DOHH2 (cell line): ENCODE results near the gene FAM174B.
"Not testable (repeated sequence)": the region's sequence is repeated elsewhere in the genome, so short reads cannot be mapped to it uniquely, and the experiment has no call there.

ENCODE experiments used
- H3F3A ChIP-seq: fragments of 200-600 bp; sonication (generic), shearing (Covaris generic); 2 replicates; pipeline ENCODE4 v1.6.0; 2016; ENCODE audit warnings: antibody characterized with exemption, mild to moderate bottlenecking; ENCODE audit not compliant: control insufficient read depth, insufficient read depth
- H3K27ac ChIP-seq: fragments of 200-600 bp; sonication (generic); 2 replicates; pipeline ENCODE4 v1.5.1; 2014; ENCODE audit warnings: low read depth, mild to moderate bottlenecking, low read length, moderate library complexity
- H3K27me3 ChIP-seq: fragments of 200-600 bp; sonication (generic); 2 replicates; pipeline ENCODE4 v1.6.1; 2014; ENCODE audit warnings: mild to moderate bottlenecking, low read length, mixed read lengths; ENCODE audit not compliant: control insufficient read depth
- H3K36me3 ChIP-seq: fragments of 200-600 bp; sonication (generic); 2 replicates; pipeline ENCODE4 v1.6.1; 2014; ENCODE audit warnings: mild to moderate bottlenecking, low read length, moderate library complexity, mixed read lengths; ENCODE audit not compliant: control insufficient read depth
- H3K4me1 ChIP-seq: fragments of 200-600 bp; sonication (generic); 2 replicates; pipeline ENCODE4 v1.6.1; 2014; ENCODE audit warnings: mild to moderate bottlenecking, low read length, mixed read lengths; ENCODE audit not compliant: control insufficient read depth
- H3K4me2 ChIP-seq: fragments of 200-600 bp; sonication (generic); 2 replicates; pipeline ENCODE4 v1.6.0; 2014; ENCODE audit warnings: mild to moderate bottlenecking, low read length, moderate library complexity
- H3K4me3 ChIP-seq: fragments of 200-600 bp; sonication (generic); 2 replicates; pipeline ENCODE4 v1.5.1; 2014; ENCODE audit warnings: mild to moderate bottlenecking, low read length, mixed read lengths
- H3K79me2 ChIP-seq: fragments of 200-600 bp; sonication (generic); 2 replicates; pipeline ENCODE4 v1.6.1; 2014; ENCODE audit warnings: mild to moderate bottlenecking, low read length, mixed read lengths; ENCODE audit not compliant: control insufficient read depth
- H3K9me2 ChIP-seq: fragments of 200-600 bp; sonication (generic); replicated peaks from 2 replicates; pipeline ENCODE4 v1.6.1; 2014; ENCODE audit warnings: mild to moderate bottlenecking, low read length, mixed read lengths; ENCODE audit not compliant: control insufficient read depth
- H3K9me3 ChIP-seq: fragments of 200-600 bp; sonication (generic); 2 replicates; pipeline ENCODE4 v1.6.1; 2014; ENCODE audit warnings: antibody characterized with exemption, low read length, mixed read lengths; ENCODE audit not compliant: control insufficient read depth, insufficient read depth
- H4K20me1 ChIP-seq: fragments of 200-600 bp; sonication (generic); 2 replicates; pipeline ENCODE4 v1.6.0; 2014; ENCODE audit warnings: low read depth, mild to moderate bottlenecking, antibody characterized with exemption, low read length, moderate library complexity; ENCODE audit not compliant: control insufficient read depth, insufficient read depth
- CTCF ChIP-seq: fragments of 200-600 bp; sonication (generic); IDR thresholded peaks from one replicate; pipeline ENCODE4 v1.5.1; 2014; ENCODE audit warnings: antibody characterized with exemption, mild to moderate bottlenecking, low read depth, low read length; ENCODE audit not compliant: poor library complexity, severe bottlenecking
- EZH2phosphoT487 ChIP-seq: fragments of 200-600 bp; sonication (generic); IDR thresholded peaks from 2 replicates; pipeline ENCODE4 v1.6.1; 2017; ENCODE audit warnings: borderline replicate concordance, mild to moderate bottlenecking, antibody characterized with exemption, low read length, moderate library complexity, mixed read lengths

FAM174B gene

DNA sequence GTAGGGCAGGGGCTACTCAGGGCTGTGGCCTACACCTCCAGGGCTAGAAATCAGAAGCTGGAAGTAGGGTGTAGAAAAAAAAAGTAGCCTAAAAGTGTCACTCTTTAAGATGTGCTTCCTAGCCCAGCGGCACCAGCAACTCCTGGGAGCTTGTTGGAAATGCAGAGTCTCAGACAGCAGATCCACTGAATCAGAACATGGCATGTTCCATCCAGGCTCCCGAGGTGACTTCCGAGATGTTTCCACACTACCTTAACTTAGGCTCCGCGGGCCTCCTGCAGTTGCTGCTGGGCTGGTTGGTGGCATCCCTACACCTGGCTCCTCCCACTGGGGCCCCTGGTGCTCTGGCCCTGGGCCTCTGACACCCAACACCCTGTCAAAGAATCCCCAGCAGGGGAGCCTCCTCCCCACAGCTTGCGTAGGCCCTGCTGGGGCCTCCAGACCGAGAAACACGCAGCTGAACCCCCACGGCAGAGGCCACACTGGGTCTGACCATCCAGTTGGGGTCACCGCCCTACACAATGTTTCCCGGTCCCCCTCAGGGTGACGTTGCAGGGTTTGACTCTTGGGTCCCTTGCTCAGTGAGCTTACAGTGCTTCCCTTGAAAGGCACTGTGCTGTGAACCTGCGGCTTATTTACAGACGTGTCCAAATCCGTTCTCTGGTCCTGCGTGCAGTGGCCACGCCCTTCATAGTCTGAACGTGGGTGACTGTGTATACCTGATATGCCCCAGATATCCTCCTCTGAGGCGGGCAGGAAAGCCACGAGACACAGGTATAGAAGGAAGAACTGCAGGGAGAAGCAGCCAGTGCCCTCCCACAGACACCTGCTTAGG, 46.5 kb downstream of the FAM174B start:
- no peaks in the 10 kb centered on the region for H3K4me1 ChIP-seq
- no peaks in the 10 kb centered on the region for H3K27me3 ChIP-seq
- no peaks in the 10 kb centered on the region for H3K79me2 ChIP-seq
- no peaks in the 10 kb centered on the region for H3K9me2 ChIP-seq
- no peak for TF ChIP-seq EZH2phosphoT487
- no peak for TF ChIP-seq CTCF
- no peaks in the 10 kb centered on the region for H3K9me3 ChIP-seq
- H3K4me3 ChIP-seq = no peak overlapping the region
- no peaks in the 10 kb centered on the region for H4K20me1 ChIP-seq
- no peak overlapping the region for H3K27ac ChIP-seq
- no peak overlapping the region for H3K4me2 ChIP-seq
- no peaks in the 10 kb centered on the region for H3K36me3 ChIP-seq
- H3F3A ChIP-seq = no peaks in the 10 kb centered on the region

DNA sequence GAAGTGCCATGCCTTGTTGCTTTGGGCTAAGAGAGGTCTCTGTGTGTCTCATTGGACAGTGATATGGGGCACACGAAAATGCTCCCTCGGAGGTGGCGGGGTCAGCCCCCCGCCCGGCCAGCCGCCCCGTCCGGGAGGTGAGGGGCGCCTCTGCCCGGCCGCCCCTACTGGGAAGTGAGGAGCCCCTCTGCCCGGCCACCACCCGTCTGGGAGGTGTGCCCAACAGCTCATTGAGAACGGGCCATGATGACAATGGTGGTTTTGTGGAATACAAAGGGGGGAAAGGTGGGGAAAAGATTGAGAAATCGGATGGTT, 48.8 kb downstream of the FAM174B start:
- not testable (repeated sequence) for H3F3A ChIP-seq, H3K79me2 ChIP-seq

GRCh38 chr15:92606126-92606835, 49.3 kb downstream of the FAM174B start:
- Histone ChIP-seq H3K27me3 (no peaks in the 10 kb centered on the region), H3K4me1 (no peaks in the 10 kb centered on the region), H3F3A (no peaks in the 10 kb centered on the region), H3K79me2 (no peaks in the 10 kb centered on the region), H3K9me3 (no peaks in the 10 kb centered on the region), H4K20me1 (no peaks in the 10 kb centered on the region), H3K4me3 (no peak overlapping the region), H3K9me2 (no peaks in the 10 kb centered on the region), H3K27ac (no peak overlapping the region), H3K36me3 (no peaks in the 10 kb centered on the region), H3K4me2 (no peak overlapping the region)
- no peak for TF ChIP-seq EZH2phosphoT487
- TF ChIP-seq CTCF = no peak

More for the DNA sequence above, 48.8 kb downstream of the FAM174B start:
- H3K4me2 ChIP-seq, H4K20me1 ChIP-seq, H3K4me3 ChIP-seq, H3K9me2 ChIP-seq, H3K27ac ChIP-seq, H3K27me3 ChIP-seq, H3K36me3 ChIP-seq, H3K9me3 ChIP-seq, H3K4me1 ChIP-seq: not testable (repeated sequence)
